ENCODE data around the gene PITPNC1. TPM values are rescaled to one million over a fixed set of nuclear protein-coding genes. Genes with fewer than 3 reads are reported as not detected.
A peak's percentile ranks its signal among the peaks of the same experiment; 100 is the strongest.

The PITPNC1 gene
- total RNA-seq, 1 experiment from 2014 or later: 37.5 TPM

DNA sequence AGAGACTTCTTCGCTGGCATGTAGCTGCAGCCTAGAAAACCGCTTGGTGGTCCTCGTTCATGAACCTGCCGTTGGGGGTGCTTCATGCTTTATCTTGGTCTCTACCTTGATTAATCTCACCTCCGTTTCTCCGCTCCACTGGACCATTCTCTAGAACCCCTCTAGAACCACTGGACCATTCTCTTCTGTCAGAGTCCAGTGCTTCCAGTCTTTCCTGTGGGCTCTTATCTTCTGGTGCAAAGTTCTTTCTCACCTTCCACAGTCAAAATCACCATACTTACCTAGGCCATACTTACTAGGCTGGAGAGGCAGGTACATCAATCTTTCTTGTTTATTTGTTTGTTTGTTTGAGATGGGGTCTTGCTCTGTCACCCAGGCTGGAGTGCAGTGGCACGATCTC, 71.4 kb downstream of the PITPNC1 start:
- H4K91ac ChIP-seq (ENCODE audit: insufficient read length, low read depth, low read length): no peak overlapping the region
- H3K9me3 ChIP-seq (ENCODE audit: control insufficient read depth, low read depth, low read length): no peaks in the 10 kb centered on the region
- no peak overlapping the region for H3K23ac ChIP-seq (ENCODE audit: insufficient read length, low read depth, low read length)
- no peak overlapping the region for H3K56ac ChIP-seq (ENCODE audit: insufficient read length, low read depth, low read length)
- no peak overlapping the region for H3K4ac ChIP-seq (ENCODE audit: low read depth, low read length)
- no peak overlapping the region for H3K4me3 Mint-ChIP-seq
- no peak overlapping the region for H3K4me2 ChIP-seq (ENCODE audit: insufficient read depth, insufficient read length, low read length)
- H3K18ac ChIP-seq (ENCODE audit: insufficient read length, low read depth, low read length): no peak overlapping the region
- H4K20me1 ChIP-seq (ENCODE audit: control insufficient read depth, insufficient read depth, insufficient read length): no peaks in the 10 kb centered on the region
- H3K9ac ChIP-seq (ENCODE audit: extremely low read depth, insufficient read length, low read length): no peak overlapping the region
- no peak for DNase-seq
- WGBS (ENCODE audit: extremely low coverage, insufficient read length, low lambda C conversion rate): no CpG with 5 or more reads among the region's 7 CpGs
- H3K23me2 ChIP-seq (ENCODE audit: insufficient read length, low read depth, low read length, poor library complexity, severe bottlenecking): no peaks in the 10 kb centered on the region
- no peak overlapping the region for H2BK12ac ChIP-seq (ENCODE audit: insufficient read length, low read depth, low read length)
- H2AK5ac ChIP-seq (ENCODE audit: insufficient read length, low read length): no peak overlapping the region
- H3K27ac ChIP-seq (ENCODE audit: insufficient read length, low read depth, low read length): no peak overlapping the region
- H2BK15ac ChIP-seq (ENCODE audit: low read depth, low read length): no peak overlapping the region
- H4K5ac ChIP-seq (ENCODE audit: insufficient read length, low read depth, low read length): no peak overlapping the region
- TF ChIP-seq, protein P1, sequence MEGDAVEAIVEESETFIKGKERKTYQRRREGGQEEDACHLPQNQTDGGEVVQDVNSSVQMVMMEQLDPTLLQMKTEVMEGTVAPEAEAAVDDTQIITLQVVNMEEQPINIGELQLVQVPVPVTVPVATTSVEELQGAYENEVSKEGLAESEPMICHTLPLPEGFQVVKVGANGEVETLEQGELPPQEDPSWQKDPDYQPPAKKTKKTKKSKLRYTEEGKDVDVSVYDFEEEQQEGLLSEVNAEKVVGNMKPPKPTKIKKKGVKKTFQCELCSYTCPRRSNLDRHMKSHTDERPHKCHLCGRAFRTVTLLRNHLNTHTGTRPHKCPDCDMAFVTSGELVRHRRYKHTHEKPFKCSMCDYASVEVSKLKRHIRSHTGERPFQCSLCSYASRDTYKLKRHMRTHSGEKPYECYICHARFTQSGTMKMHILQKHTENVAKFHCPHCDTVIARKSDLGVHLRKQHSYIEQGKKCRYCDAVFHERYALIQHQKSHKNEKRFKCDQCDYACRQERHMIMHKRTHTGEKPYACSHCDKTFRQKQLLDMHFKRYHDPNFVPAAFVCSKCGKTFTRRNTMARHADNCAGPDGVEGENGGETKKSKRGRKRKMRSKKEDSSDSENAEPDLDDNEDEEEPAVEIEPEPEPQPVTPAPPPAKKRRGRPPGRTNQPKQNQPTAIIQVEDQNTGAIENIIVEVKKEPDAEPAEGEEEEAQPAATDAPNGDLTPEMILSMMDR (conservative IDR thresholded peaks at IDR 0.05): no peak
- H3K36me3 Mint-ChIP-seq (ENCODE audit: insufficient read depth in 1 of 3, low read depth in 3 of 3): peaks cover 0 to 5% (median 2%) of the 10 kb centered on the region in 3 experiments; a peak in 4 of 7 replicates
- H3T11ph ChIP-seq (ENCODE audit: low read length): no peak overlapping the region
- H3K79me1 ChIP-seq (ENCODE audit: insufficient read depth, low read depth, low read length, poor library complexity, severe bottlenecking): no peaks in the 10 kb centered on the region
- H3K14ac ChIP-seq (ENCODE audit: insufficient read depth, low read length): no peak overlapping the region
- H3K27me3 Mint-ChIP-seq (ENCODE audit: low read depth): no peaks in the 10 kb centered on the region
- H3K9me3 Mint-ChIP-seq: peaks cover 0 to 6% of the 10 kb centered on the region in 2 experiments; a peak in 1 of 5 replicates
- no peaks in the 10 kb centered on the region for H3K27me3 ChIP-seq (ENCODE audit: insufficient read depth, low read length)
- H4K8ac ChIP-seq (replicated peaks; ENCODE audit: insufficient read length, low read depth, low read length): no peak overlapping the region
- no peak overlapping the region for H2BK20ac ChIP-seq (ENCODE audit: low read depth, low read length, poor library complexity, severe bottlenecking)
- no peaks in the 10 kb centered on the region; the same call in 1 of the 2 replicates for H3K4me1 ChIP-seq (ENCODE audit: insufficient read depth, low read length)
- H2AFZ ChIP-seq (ENCODE audit: low read length): no peak overlapping the region
- no peaks in the 10 kb centered on the region for H3K79me2 ChIP-seq (ENCODE audit: insufficient read depth, low read length)
- H2BK120ac ChIP-seq (ENCODE audit: low read depth, low read length, poor library complexity, severe bottlenecking): no peak overlapping the region
- H2BK5ac ChIP-seq (ENCODE audit: insufficient read length, low read length): no peak overlapping the region
- H3K4me1 Mint-ChIP-seq: peaks cover 32 to 36% of the 10 kb centered on the region in 2 experiments
- peak overlapping the region in 2 of 3 experiments; percentile 32 to 43; a peak in 3 of 7 replicates for H3K27ac Mint-ChIP-seq

Measured in H9 (cell line).